Mesothelial cell of epicardium (in vitro differentiated cells): ENCODE data around the gene MIOX. TPM values are rescaled to one million over a fixed set of nuclear protein-coding genes. Genes with fewer than 3 reads are reported as not detected.
"Not testable (repeated sequence)": the region's sequence is repeated elsewhere in the genome, so short reads cannot be mapped to it uniquely, and the experiment has no call there.

Experiments used
- DNase-seq, 2 experiments: peaks; one replicate each; pipeline ENCODE4 v3.0.0; 2021; ENCODE audit warnings: low spot score in 2 of 2; ENCODE audit not compliant: unreplicated experiment in 2 of 2
- H3K27ac Mint-ChIP-seq: 2 replicates; pipeline ENCODE4 v1.8.0; 2021; ENCODE audit warnings: mixed read lengths
- H3K27me3 Mint-ChIP-seq: 2 replicates; pipeline ENCODE4 v1.8.0; 2021; ENCODE audit warnings: low read depth, mixed read lengths
- H3K36me3 Mint-ChIP-seq: 2 replicates; pipeline ENCODE4 v1.8.0; 2021; ENCODE audit warnings: mixed read lengths
- H3K4me1 Mint-ChIP-seq: 2 replicates; pipeline ENCODE4 v1.8.0; 2021; ENCODE audit warnings: mixed read lengths
- H3K4me3 Mint-ChIP-seq: 2 replicates; pipeline ENCODE4 v1.8.0; 2021; ENCODE audit warnings: mild to moderate bottlenecking, moderate library complexity, mixed read lengths
- H3K9me3 Mint-ChIP-seq: 2 replicates; pipeline ENCODE4 v1.8.0; 2021; ENCODE audit warnings: mixed read lengths
- CTCF ChIP-seq: fragments of 200-600 bp; sonication (generic); IDR thresholded peaks from one replicate; pipeline ENCODE4 v1.5.0; 2021; ENCODE audit warnings: antibody characterized with exemption; ENCODE audit not compliant: unreplicated experiment
- total RNA-seq: library from RNA; stranded (reverse); gene quantifications from 3 replicates; pipeline ENCODE4 v1.2.1, GENCODE V29; 2021

The MIOX gene
- total RNA-seq, 1 donor from 2014 or later, result 0.34 TPM

- no peak overlapping the region for H3K4me3 Mint-ChIP-seq
- H3K9me3 Mint-ChIP-seq, result no peaks in the 10 kb centered on the region
- H3K27ac Mint-ChIP-seq, result no peak overlapping the region
- no peaks in the 10 kb centered on the region for H3K4me1 Mint-ChIP-seq
- no peaks in the 10 kb centered on the region for H3K27me3 Mint-ChIP-seq
- DNase-seq, result no peak
- no peak for TF ChIP-seq CTCF
- H3K36me3 Mint-ChIP-seq, result peaks cover 9% of the 10 kb centered on the region
Measured at GRCh38 chr22:50517495-50518260, 31.0 kb downstream of the MIOX start.

GRCh38 chr22:50518606-50519005, 31.9 kb downstream of the MIOX start:
- Mint-ChIP-seq H3K4me1 (no peaks in the 10 kb centered on the region), H3K9me3 (no peaks in the 10 kb centered on the region), H3K36me3 (peaks cover 9% of the 10 kb centered on the region), H3K27ac (no peak overlapping the region), H3K4me3 (no peak overlapping the region), H3K27me3 (no peaks in the 10 kb centered on the region)
- DNase-seq, result no peak
- no peak for TF ChIP-seq CTCF

GRCh38 chr22:50519151-50519550, 32.5 kb downstream of the MIOX start:
- Mint-ChIP-seq H3K4me1 (no peaks in the 10 kb centered on the region), H3K36me3 (peaks cover 9% of the 10 kb centered on the region), H3K27ac (no peak overlapping the region), H3K27me3 (no peaks in the 10 kb centered on the region), H3K9me3 (no peaks in the 10 kb centered on the region), H3K4me3 (no peak overlapping the region)
- DNase-seq, result no peak
- TF ChIP-seq CTCF, result no peak

GRCh38 chr22:50520184-50520583, 33.5 kb downstream of the MIOX start:
- not testable (repeated sequence) for H3K36me3 Mint-ChIP-seq, H3K27ac Mint-ChIP-seq, H3K4me3 Mint-ChIP-seq, H3K4me1 Mint-ChIP-seq, DNase-seq, H3K27me3 Mint-ChIP-seq, H3K9me3 Mint-ChIP-seq

- H3K4me3 Mint-ChIP-seq, result no peak overlapping the region
- TF ChIP-seq CTCF, result no peak
- H3K27ac Mint-ChIP-seq, result no peak overlapping the region
- H3K4me1 Mint-ChIP-seq, result peaks cover 8% of the 10 kb centered on the region
- peaks cover 6% of the 10 kb centered on the region for H3K36me3 Mint-ChIP-seq
- no peaks in the 10 kb centered on the region for H3K9me3 Mint-ChIP-seq
- no peaks in the 10 kb centered on the region for H3K27me3 Mint-ChIP-seq
- DNase-seq, result no peak
Measured at GRCh38 chr22:50520826-50521453, 34.3 kb downstream of the MIOX start.

GRCh38 chr22:50521710-50522109, 35.1 kb downstream of the MIOX start:
- TF ChIP-seq CTCF, result no peak
- no peak for DNase-seq
- no peaks in the 10 kb centered on the region for H3K27me3 Mint-ChIP-seq
- peaks cover 9% of the 10 kb centered on the region for H3K4me1 Mint-ChIP-seq
- no peaks in the 10 kb centered on the region for H3K9me3 Mint-ChIP-seq
- peaks cover 6% of the 10 kb centered on the region for H3K36me3 Mint-ChIP-seq
- H3K4me3 Mint-ChIP-seq, result no peak overlapping the region
- no peak overlapping the region for H3K27ac Mint-ChIP-seq
